GM18517 (cell line): Measurements from ENCODE around the gene RPL22L1.
"Not testable (repeated sequence)": the region's sequence is repeated elsewhere in the genome, so short reads cannot be mapped to it uniquely, and the experiment has no call there.

Source experiments
- ATAC-seq: cut with Tn5 transposase; IDR thresholded peaks from one replicate; pipeline ENCODE4 v1.9.1; 2021; ENCODE audit warnings: mild to moderate bottlenecking, moderate library complexity; ENCODE audit not compliant: unreplicated experiment

The RPL22L1 gene

GRCh38 chr3:170869645-170870593, at the start of gene RPL22L1:
RPL22L1 (minus strand) TSS chr3:170870195; CDS start chr3:170870167, 28 bp downstream.
- peak; percentile 95 for ATAC-seq

GRCh38 chr3:170918715-170919114, 48.7 kb upstream of the RPL22L1 start:
- no peak for ATAC-seq

GRCh38 chr3:170914690-170915089, 44.7 kb upstream of the RPL22L1 start:
- no peak for ATAC-seq

- ATAC-seq: no peak
These were observed 44.2 kb upstream of the RPL22L1 start for GRCh38 chr3:170914212-170914611.

GRCh38 chr3:170911051-170911450, 41.1 kb upstream of the RPL22L1 start:
- ATAC-seq: no peak

- ATAC-seq: no peak
These were observed 40.5 kb upstream of the RPL22L1 start for GRCh38 chr3:170910542-170910941.

GRCh38 chr3:170909129-170909903, 39.3 kb upstream of the RPL22L1 start:
- ATAC-seq: no peak

- ATAC-seq: peak; percentile 66
These were observed 38.5 kb upstream of the RPL22L1 start, which contains the start of gene EIF5A2 for GRCh38 chr3:170908235-170909116. EIF5A2 (minus strand) TSS chr3:170908637; CDS start chr3:170907806, 831 bp downstream.

GRCh38 chr3:170907637-170908234, 37.7 kb upstream of the RPL22L1 start:
- no peak for ATAC-seq

- ATAC-seq: no peak
These were observed 35.9 kb upstream of the RPL22L1 start for GRCh38 chr3:170905862-170906261.

- ATAC-seq: no peak
These were observed 33.1 kb upstream of the RPL22L1 start for GRCh38 chr3:170903123-170903522.

GRCh38 chr3:170899455-170899854, 29.5 kb upstream of the RPL22L1 start:
- ATAC-seq: no peak

- no peak for ATAC-seq
These were observed 28.0 kb upstream of the RPL22L1 start for GRCh38 chr3:170897978-170898377.

- not testable (repeated sequence) for ATAC-seq
These were observed 27.2 kb upstream of the RPL22L1 start for GRCh38 chr3:170897199-170897598.

GRCh38 chr3:170896781-170897180, 26.8 kb upstream of the RPL22L1 start:
- ATAC-seq: no peak

GRCh38 chr3:170896333-170896732, 26.3 kb upstream of the RPL22L1 start:
- not testable (repeated sequence) for ATAC-seq

GRCh38 chr3:170893895-170894294, 23.9 kb upstream of the RPL22L1 start:
- no peak for ATAC-seq

GRCh38 chr3:170889630-170890029, 19.6 kb upstream of the RPL22L1 start:
- ATAC-seq: no peak

GRCh38 chr3:170889132-170889531, 19.1 kb upstream of the RPL22L1 start:
- no peak for ATAC-seq
